GM23338 (cell line): ENCODE data around the gene PREB.

Experiments
- CTCF ChIP-seq, 2 experiments: fragments of 200-600 bp in 1 of 2; sonication (generic) in 1 of 2; conservative IDR thresholded peaks; 2 replicates each; pipeline versions ENCODE4 v1.5.1 to v1.6.1; 2016 to 2017; ENCODE audit warnings: antibody characterized with exemption in 2 of 2, low read depth in 2 of 2, mild to moderate bottlenecking in 2 of 2, moderate library complexity in 1 of 2
- ETS1 ChIP-seq: IDR thresholded peaks from 2 replicates; pipeline ENCODE4 v1.6.1; 2016; ENCODE audit warnings: antibody characterized with exemption
- EZH2 ChIP-seq: fragments of 200-600 bp; sonication (generic); IDR thresholded peaks from one replicate; pipeline ENCODE4 v1.8.0; 2017; ENCODE audit warnings: antibody characterized with exemption, mild to moderate bottlenecking, low read depth; ENCODE audit not compliant: unreplicated experiment
- EZH2phosphoT487 ChIP-seq: fragments of 200-600 bp; sonication (generic); IDR thresholded peaks from one replicate; pipeline ENCODE4 v1.8.1; 2018; ENCODE audit warnings: antibody characterized with exemption; ENCODE audit not compliant: unreplicated experiment
- POLR2AphosphoS5 ChIP-seq: IDR thresholded peaks from 2 replicates; pipeline ENCODE4 v1.6.1; 2016; ENCODE audit warnings: antibody characterized with exemption, low read depth

- TF ChIP-seq EZH2 (no peak), CTCF (conservative IDR thresholded peaks at IDR 0.05; ENCODE audit: low read depth in 2 of 2) (no peak), EZH2phosphoT487 (no peak), ETS1 (no peak), POLR2AphosphoS5 (no peak)
These were observed 11.2 kb upstream of the PREB start for GRCh38 chr2:27145682-27146081.
